Stimulated activated naive CD4-positive, alpha-beta T cell treated with Interleukin-2 at 50 U/mL for 16 hours (primary cell): Measurements from ENCODE around the gene ATP5PO.

Experiments used
- DNase-seq: peaks from one replicate; lab custom pipeline; 2025; lab: John Stamatoyannopoulos, UW

The ATP5PO gene

GRCh38 chr21:33915368-33916199, at the start of gene ATP5PO:
Gene ATP5PO, minus strand, starts transcription at chr21:33915804. Its CDS starts 41 bp downstream, at chr21:33915763.
- DNase-seq, result peak; percentile 95

DNA sequence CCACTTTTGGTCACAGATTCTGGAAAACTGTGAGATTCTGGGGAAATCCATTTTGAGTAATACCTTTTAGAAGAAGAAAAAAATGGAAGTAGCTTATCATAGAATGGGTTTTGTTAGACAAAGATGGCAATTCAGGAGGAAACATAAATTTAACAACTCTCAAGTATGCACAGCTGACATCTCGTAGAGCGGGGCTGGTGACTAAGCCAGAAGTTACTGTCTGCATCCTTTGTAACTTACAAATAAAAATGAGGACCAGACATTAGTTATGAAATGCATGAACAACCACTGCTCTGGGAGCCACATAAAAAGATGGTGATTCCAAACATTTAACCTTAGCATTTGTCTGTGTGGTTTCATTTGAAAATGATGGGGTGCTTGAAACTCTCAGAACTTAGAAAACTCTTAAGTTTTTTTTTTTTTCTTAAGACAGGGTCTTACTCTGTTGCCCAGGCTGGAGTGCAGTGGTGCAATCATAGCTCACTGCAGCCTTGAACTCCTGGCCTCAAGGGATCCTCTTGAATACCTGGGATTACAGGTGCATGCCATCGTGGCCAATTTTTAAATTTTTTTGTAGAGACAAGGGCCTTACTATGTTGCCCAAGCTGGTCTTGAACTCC, 49.2 kb upstream of the ATP5PO start:
- DNase-seq, result no peak

DNA sequence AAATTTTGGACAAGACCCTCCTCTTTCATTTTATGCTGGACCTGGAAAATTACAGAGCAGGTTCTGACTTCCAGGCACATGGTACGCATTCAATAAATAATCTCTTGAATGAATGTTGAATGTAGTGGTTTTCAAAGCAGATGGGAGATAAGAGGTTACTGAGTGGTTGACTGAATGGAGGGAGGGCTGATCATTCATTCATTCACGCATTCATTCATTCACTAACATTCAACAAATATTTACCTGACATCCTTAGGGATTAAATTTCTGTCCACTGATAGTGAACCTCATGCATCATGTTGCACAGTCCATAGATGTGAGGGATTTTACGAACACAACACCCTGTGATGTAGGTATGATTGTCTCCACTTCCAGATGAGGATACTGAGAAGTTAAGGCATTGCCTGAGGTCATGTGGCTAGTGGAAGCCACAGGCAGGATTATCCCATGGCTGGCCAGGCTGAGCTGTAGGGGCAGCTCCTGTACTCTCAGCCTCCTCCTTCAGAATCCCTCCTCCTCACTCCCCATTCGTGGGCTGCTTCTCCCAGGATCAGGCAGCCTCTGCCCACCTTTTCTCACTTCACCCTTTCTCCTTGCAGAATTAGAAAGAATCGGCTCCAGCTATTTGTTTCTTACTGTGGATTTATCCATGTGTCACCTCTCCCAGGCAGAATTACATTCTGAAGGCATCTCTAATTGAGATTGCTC, 48.4 kb upstream of the ATP5PO start:
- DNase-seq, result no peak

- DNase-seq, result no peak
Observed at GRCh38 chr21:33962290-33962689, 46.7 kb upstream of the ATP5PO start.

DNA sequence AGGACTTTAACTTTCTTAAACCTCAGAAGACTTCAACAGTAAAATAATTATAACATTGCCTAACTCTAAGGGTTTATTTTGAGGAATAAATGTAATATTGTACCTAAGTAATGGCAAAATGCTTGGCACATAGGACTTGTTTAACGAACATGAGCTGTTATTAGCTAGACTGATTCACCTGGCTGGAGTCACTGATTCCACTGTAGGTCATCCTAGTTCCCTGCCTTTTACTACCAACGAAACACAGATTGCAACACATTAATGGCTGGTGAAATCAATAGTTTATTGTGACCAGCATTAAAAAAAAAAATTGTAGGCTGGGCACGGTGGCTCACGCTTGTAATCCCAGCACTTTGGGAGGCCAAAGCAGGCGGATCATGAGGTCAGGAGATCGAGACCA, 45.5 kb upstream of the ATP5PO start:
- no peak for DNase-seq

- DNase-seq, result no peak
Observed at GRCh38 chr21:33959680-33960079, 44.1 kb upstream of the ATP5PO start.

GRCh38 chr21:33954395-33954794, 38.8 kb upstream of the ATP5PO start:
- DNase-seq, result no peak

- no peak for DNase-seq
Observed at GRCh38 chr21:33951276-33952178, 35.9 kb upstream of the ATP5PO start.

GRCh38 chr21:33950431-33951079, 35.0 kb upstream of the ATP5PO start:
- no peak for DNase-seq

DNA sequence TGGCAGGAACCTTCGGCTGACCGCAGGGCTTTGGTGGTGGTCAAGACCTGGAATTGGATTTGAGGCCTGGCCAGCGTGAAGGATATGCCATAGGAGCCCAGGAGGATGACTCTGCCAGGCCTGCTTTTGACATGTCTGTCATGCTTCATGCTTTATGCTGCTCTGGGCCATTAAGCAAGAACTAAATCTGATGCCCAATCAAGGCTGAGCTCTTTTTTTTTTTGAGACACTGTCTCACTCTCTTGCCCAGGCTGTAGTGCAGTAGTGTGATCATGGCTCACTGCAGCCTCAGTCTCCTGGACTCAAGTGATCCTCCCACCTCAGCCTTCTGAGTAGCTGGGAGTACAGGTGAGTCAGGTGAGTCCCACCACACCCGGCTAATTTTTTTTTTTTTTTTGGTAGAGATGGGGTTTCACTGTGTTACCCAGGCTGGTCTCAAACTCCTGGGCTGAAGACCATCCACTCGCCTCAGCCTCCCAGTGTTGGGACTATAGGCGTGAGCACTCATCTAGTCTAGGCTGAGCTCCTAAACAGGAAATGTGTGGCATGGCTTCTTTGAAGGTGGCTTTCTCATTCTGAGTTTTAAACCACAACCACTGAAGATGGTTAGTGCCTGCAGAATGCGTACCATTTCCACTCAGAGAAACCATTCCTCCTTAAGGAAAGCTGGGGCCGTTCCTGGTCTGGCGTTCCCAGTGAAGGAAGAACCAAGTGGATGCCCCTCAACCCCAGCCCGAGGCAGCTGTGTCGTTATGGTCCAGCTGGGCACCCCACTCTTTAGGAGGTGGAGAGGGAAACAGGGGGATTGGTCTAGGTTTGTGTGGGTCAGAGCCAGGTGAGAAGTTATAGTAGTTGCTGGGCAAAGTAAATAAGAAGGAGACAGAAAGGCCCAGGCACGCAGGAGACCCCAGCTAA, 34.2 kb upstream of the ATP5PO start:
- DNase-seq, result peak; percentile 62

GRCh38 chr21:33948951-33949444, 33.4 kb upstream of the ATP5PO start:
- no peak for DNase-seq

- peak; percentile 79 for DNase-seq
Observed at GRCh38 chr21:33948096-33948950, 32.7 kb upstream of the ATP5PO start.

- DNase-seq, result peak; percentile 94
Observed at GRCh38 chr21:33947451-33948095, 32.0 kb upstream of the ATP5PO start.

DNA sequence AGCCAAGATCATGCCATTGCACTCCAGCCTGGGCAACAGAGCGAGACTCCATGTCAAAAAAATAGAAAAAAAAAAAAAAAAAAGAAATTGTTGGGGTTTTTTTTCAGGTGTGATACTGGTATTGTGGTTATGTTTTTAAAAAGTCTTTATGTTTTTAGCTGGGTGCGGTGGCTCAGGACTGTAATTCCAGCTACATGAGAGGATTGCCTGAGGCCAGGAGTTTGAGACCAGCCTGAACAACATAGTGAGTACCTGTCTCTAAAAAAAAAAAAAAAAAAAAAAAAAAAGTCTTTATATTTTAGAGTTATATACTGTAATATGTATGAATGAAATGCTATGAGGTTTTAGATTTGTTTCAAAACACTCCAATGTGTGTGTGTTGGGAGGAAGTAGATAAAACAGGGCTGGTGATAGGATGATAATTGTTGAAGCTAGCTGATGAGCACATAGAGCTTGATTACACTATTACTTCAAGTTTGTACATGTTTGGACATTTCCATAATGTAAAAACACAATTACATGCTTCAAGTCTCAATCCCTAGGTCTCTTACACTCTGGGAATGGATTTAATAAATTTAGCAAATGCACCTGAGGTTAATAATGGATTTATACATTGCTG, 30.2 kb upstream of the ATP5PO start:
- no peak for DNase-seq

DNA sequence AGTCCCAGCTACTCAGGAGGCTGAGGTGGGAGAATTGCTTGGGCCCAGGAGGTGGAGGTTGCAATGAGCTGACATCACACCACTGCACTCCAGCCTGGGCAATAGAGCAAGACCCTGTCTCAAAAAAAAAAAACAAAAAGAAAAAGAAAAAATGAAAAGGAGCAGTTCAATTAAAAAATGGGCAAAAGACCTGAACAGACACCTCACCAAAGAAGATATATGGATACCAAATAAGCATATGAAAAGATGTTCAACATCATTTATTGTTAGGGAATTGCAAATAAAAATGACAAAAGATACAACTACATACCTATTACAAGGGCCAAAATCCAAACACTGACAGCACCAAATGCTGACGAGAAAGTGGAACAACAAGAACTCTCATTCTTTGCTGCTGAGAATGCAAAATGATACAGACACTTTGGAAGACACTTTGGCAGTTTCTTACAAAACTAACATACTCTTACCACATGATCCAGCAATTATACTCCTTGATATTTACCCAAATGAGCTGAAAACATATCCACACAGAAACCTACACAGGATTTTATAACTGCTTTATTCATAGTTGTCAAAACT, 28.7 kb upstream of the ATP5PO start:
- no peak for DNase-seq

DNA sequence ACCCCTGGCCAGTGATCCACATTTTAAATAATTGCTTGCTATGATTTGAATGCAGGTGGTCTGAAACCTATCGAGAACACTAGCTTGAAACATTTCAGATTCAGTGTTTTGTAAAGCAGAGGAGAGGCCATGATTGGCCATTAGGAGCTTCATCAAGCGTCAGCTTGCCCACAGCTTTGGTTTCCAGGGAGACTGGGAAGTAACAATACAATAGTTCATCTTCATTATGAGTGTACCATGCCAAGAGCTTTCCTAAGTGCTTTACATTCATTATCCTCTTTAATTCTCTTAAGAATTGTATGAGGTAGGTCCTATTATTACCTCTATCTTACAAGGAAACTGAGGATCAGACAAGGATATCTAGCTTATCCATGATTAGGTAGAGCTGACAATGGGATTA, 27.7 kb upstream of the ATP5PO start:
- DNase-seq, result no peak

- DNase-seq, result no peak
Observed at GRCh38 chr21:33942426-33942825, 26.8 kb upstream of the ATP5PO start.

- DNase-seq, result no peak
Observed at GRCh38 chr21:33940881-33941245, 25.3 kb upstream of the ATP5PO start.
